Panc1 (cell line): ENCODE data around the gene EXOC7. TPM values are rescaled to one million over a fixed set of nuclear protein-coding genes. Genes with fewer than 3 reads are reported as not detected.
A peak's percentile ranks its signal among the peaks of the same experiment; 100 is the strongest.
"Not testable (repeated sequence)": the region's sequence is repeated elsewhere in the genome, so short reads cannot be mapped to it uniquely, and the experiment has no call there.

Experiments used
- ATAC-seq: fragments of 200-7000 bp; cut with Tn5 transposase; 2 replicates; pipeline ENCODE4 v1.9.1; 2020; ENCODE audit warnings: mild to moderate bottlenecking, moderate library complexity
- BruUV-seq: library from RNA; stranded (reverse); fragments of 400-500 nt; replicated peaks from 2 replicates; lab custom pipeline; 2021; lab: Mats Ljungman, UMichigan
- CTCF ChIA-PET: fragments of 300-600 bp; sonication (Branson Sonifier 250); formaldehyde crosslinking; loops from one replicate; lab custom pipeline; 2022; ENCODE audit warnings: antibody characterized with exemption; lab: Charles Lee
- POLR2A ChIA-PET: fragments of 300-600 bp; sonication (Branson Sonifier 250); formaldehyde crosslinking; loops from one replicate; lab custom pipeline; 2022; ENCODE audit warnings: antibody characterized with exemption; lab: Charles Lee
- DNase-seq: peaks from one replicate; pipeline ENCODE4 v3.0.0-alpha.2; 2010; ENCODE audit warnings: low read depth, low spot score
- H3K27ac ChIP-seq: 2 replicates; pipeline ENCODE4 v1.5.1; 2011; ENCODE audit warnings: mild to moderate bottlenecking, low read length, inconsistent platforms
- H3K27me3 ChIP-seq: fragments of 200-500 bp; sonication (Bioruptor generic); 2 replicates; pipeline ENCODE4 v1.6.0; 2014; ENCODE audit warnings: low read length, inconsistent platforms; ENCODE audit not compliant: control insufficient read depth, insufficient read depth
- H3K36me3 ChIP-seq: fragments of 200-500 bp; sonication (Bioruptor generic); 2 replicates; pipeline ENCODE4 v1.5.1; 2014; ENCODE audit warnings: inconsistent platforms, mild to moderate bottlenecking, low read length, moderate library complexity; ENCODE audit not compliant: control insufficient read depth, insufficient read depth
- H3K4me1 ChIP-seq: 2 replicates; pipeline ENCODE4 v1.5.1; 2011; ENCODE audit warnings: inconsistent platforms, mild to moderate bottlenecking, low read length, moderate library complexity; ENCODE audit not compliant: control insufficient read depth, insufficient read depth
- H3K4me3 ChIP-seq, 2 experiments: 2 replicates each; pipeline ENCODE4 v1.5.1; 2011 to 2012; ENCODE audit warnings: low read depth in 2 of 2, low read length in 2 of 2, mild to moderate bottlenecking in 2 of 2, inconsistent platforms in 1 of 2, moderate library complexity in 1 of 2
- H3K9me3 ChIP-seq: fragments of 200-500 bp; sonication (Bioruptor generic); 2 replicates; pipeline ENCODE4 v1.5.1; 2014; ENCODE audit warnings: low read depth, mild to moderate bottlenecking, inconsistent platforms, low read length, moderate library complexity; ENCODE audit not compliant: control insufficient read depth, insufficient read depth
- POLR2AphosphoS5 ChIP-seq: IDR thresholded peaks from 2 replicates; pipeline ENCODE4 v1.6.1; 2012; ENCODE audit warnings: mild to moderate bottlenecking, low read depth, low read length, moderate library complexity
- REST ChIP-seq, 2 experiments: IDR thresholded peaks; 2 replicates each; pipeline ENCODE4 v1.6.1; 2011 to 2012; ENCODE audit warnings: low read depth in 2 of 2, control low read depth in 1 of 2, low read length in 1 of 2, mild to moderate bottlenecking in 1 of 2, moderate library complexity in 1 of 2; ENCODE audit not compliant: insufficient read depth in 1 of 2
- SIN3A ChIP-seq: IDR thresholded peaks from 2 replicates; pipeline ENCODE4 v1.6.1; 2012; ENCODE audit warnings: low read depth, mild to moderate bottlenecking, low read length, moderate library complexity, borderline replicate concordance; ENCODE audit not compliant: insufficient read depth
- TCF7L2 ChIP-seq: IDR thresholded peaks from 2 replicates; pipeline ENCODE4 v1.6.1; 2011; ENCODE audit warnings: mild to moderate bottlenecking, low read depth, low read length, inconsistent platforms
- in situ Hi-C: cut with HindIII; loops from 2 replicates; pipeline ENCODE4 v1.10.0; 2016; ENCODE audit warnings: low sequenced_read_pairs, low pct_unique_long_range_greater_than_20kb
- intact Hi-C: fragments of 100-400 bp; cut with micrococcal nuclease; formaldehyde crosslinking; loops from one replicate; pipeline ENCODE4 v1.10.0; 2022; ENCODE audit not compliant: unreplicated experiment
- total RNA-seq: library from RNA; stranded (reverse); gene quantifications from one replicate; pipeline ENCODE4 v1.2.1, GENCODE V29; 2021; ENCODE audit not compliant: unreplicated experiment
- TF ChIP-seq, protein P1 (sequence below): fragments of 450-650 bp; IDR thresholded peaks from 2 replicates; pipeline ENCODE4 v1.5.1; 2017; ENCODE audit warnings: mild to moderate bottlenecking

Gene EXOC7
- total RNA-seq, 1 experiment from 2014 or later: 190 TPM

GRCh38 chr17:76078860-76079534 lies 24.6 kb downstream of the EXOC7 start, which contains the start of gene ZACN:
Gene ZACN, plus strand, starts transcription at chr17:76079182. Its CDS starts 83 bp downstream, at chr17:76079265.
- in situ Hi-C loops (no loop called here), intact Hi-C loops (no loop called here)
- DNase-seq: no peak
- ChIA-PET POLR2A (no interaction called here), CTCF (no interaction called here)
- BruUV-seq: no TSS peak
- Histone ChIP-seq H3K4me3 (no peak within 1 kb of the TSS), H3K4me1 (peaks cover 10% of the 10 kb centered on the region), H3K9me3 (no peaks in the 10 kb centered on the region), H3K27me3 (no peaks in the 10 kb centered on the region), H3K27ac (no peak within 1 kb of the TSS), H3K36me3 (no peaks in the 10 kb centered on the region)
- TF ChIP-seq, protein P1, sequence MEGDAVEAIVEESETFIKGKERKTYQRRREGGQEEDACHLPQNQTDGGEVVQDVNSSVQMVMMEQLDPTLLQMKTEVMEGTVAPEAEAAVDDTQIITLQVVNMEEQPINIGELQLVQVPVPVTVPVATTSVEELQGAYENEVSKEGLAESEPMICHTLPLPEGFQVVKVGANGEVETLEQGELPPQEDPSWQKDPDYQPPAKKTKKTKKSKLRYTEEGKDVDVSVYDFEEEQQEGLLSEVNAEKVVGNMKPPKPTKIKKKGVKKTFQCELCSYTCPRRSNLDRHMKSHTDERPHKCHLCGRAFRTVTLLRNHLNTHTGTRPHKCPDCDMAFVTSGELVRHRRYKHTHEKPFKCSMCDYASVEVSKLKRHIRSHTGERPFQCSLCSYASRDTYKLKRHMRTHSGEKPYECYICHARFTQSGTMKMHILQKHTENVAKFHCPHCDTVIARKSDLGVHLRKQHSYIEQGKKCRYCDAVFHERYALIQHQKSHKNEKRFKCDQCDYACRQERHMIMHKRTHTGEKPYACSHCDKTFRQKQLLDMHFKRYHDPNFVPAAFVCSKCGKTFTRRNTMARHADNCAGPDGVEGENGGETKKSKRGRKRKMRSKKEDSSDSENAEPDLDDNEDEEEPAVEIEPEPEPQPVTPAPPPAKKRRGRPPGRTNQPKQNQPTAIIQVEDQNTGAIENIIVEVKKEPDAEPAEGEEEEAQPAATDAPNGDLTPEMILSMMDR: no peak
- TF ChIP-seq POLR2AphosphoS5: 0 out of 2 replicates have a peak, but pooled peaks have one; percentile 14
- no peak for ATAC-seq

GRCh38 chr17:76078370-76078769 lies 25.2 kb downstream of the EXOC7 start:
- ATAC-seq, H3K36me3 ChIP-seq, BruUV-seq, intact Hi-C loops, H3K9me3 ChIP-seq, H3K27ac ChIP-seq, DNase-seq, H3K4me3 ChIP-seq, in situ Hi-C loops, POLR2A ChIA-PET, H3K27me3 ChIP-seq: not testable (repeated sequence)
- CTCF ChIA-PET: interaction anchor here (0.6 kb wide), 1 partner anchor 104 kb away, joined by 4 read pairs; no protein-coding TSS in a partner anchor
- H3K4me1 ChIP-seq: peaks cover 10% of the 10 kb centered on the region

- TF ChIP-seq POLR2AphosphoS5 (no peak), TCF7L2 (no peak), SIN3A (no peak), REST (IDR thresholded peaks at IDR 0.05; ENCODE audit: insufficient read depth in 1 of 2, low read depth in 2 of 2, low read length in 1 of 2) (no peak)
- TF ChIP-seq, protein P1: no peak
- in situ Hi-C loops: no loop called here
- H3K4me3 ChIP-seq: no peak overlapping the region
- ChIA-PET POLR2A (interaction anchor here (0.7 kb wide), 1 partner anchor 9 kb away, joined by 4 read pairs; no protein-coding TSS in a partner anchor), CTCF (interaction anchor here (0.5 kb wide), 1 partner anchor 229 kb away, joined by 4 read pairs; no protein-coding TSS in a partner anchor)
- no peak overlapping the region for H3K27ac ChIP-seq
- no peak for DNase-seq
- ATAC-seq: no peak
- no peaks in the 10 kb centered on the region for H3K36me3 ChIP-seq
- intact Hi-C loops: no loop called here
- no peaks in the 10 kb centered on the region for H3K27me3 ChIP-seq
- H3K4me1 ChIP-seq: peaks cover 10% of the 10 kb centered on the region
- no TSS peak for BruUV-seq
- H3K9me3 ChIP-seq: no peaks in the 10 kb centered on the region
Observed at GRCh38 chr17:76077584-76078110, 25.9 kb downstream of the EXOC7 start.
